Neuronal stem cell (in vitro differentiated cells): Measurements from ENCODE around the gene GNG8. TPM values are rescaled to one million over a fixed set of nuclear protein-coding genes. Genes with fewer than 3 reads are reported as not detected.
A peak's percentile ranks its signal among the peaks of the same experiment; 100 is the strongest.

ENCODE experiments used
- DNase-seq: peaks from one replicate; pipeline ENCODE4 v3.0.0-alpha.2; 2013; ENCODE audit warnings: low spot score
- H2AFZ ChIP-seq: one replicate; pipeline ENCODE4 v1.6.1; 2013; ENCODE audit warnings: mild to moderate bottlenecking, low read length, inconsistent platforms
- H2AK5ac ChIP-seq: 2 replicates; pipeline ENCODE4 v1.6.1; 2013; ENCODE audit warnings: low read depth, mild to moderate bottlenecking, inconsistent platforms, low read length, moderate library complexity, mixed read lengths
- H2BK120ac ChIP-seq: 2 replicates; pipeline ENCODE4 v1.6.1; 2013; ENCODE audit warnings: low read depth, mild to moderate bottlenecking, inconsistent platforms, low read length, moderate library complexity, mixed read lengths
- H2BK12ac ChIP-seq: one replicate; pipeline ENCODE4 v1.6.1; 2013; ENCODE audit warnings: low read length, inconsistent platforms
- H2BK15ac ChIP-seq: 2 replicates; pipeline ENCODE4 v1.6.1; 2013; ENCODE audit warnings: mild to moderate bottlenecking, low read length, inconsistent platforms, mixed read lengths
- H2BK5ac ChIP-seq: one replicate; pipeline ENCODE4 v1.6.1; 2013; ENCODE audit warnings: inconsistent platforms, mild to moderate bottlenecking, low read length, moderate library complexity
- H3K14ac ChIP-seq: one replicate; pipeline ENCODE4 v1.6.1; 2013; ENCODE audit warnings: low read length, inconsistent platforms
- H3K18ac ChIP-seq: 2 replicates; pipeline ENCODE4 v1.6.1; 2013; ENCODE audit warnings: low read length, inconsistent platforms
- H3K23ac ChIP-seq: 2 replicates; pipeline ENCODE4 v1.6.1; 2013; ENCODE audit warnings: low read depth, mild to moderate bottlenecking, mixed read lengths, low read length, inconsistent platforms; ENCODE audit not compliant: poor library complexity
- H3K27ac ChIP-seq: replicated peaks from 3 replicates; pipeline ENCODE4 v1.5.1; 2013; ENCODE audit warnings: low read length, inconsistent platforms
- H3K27me3 ChIP-seq, 3 experiments: 2 replicates each; pipeline ENCODE4 v1.6.1; 2013; ENCODE audit warnings: low read length in 3 of 3, mild to moderate bottlenecking in 2 of 3, inconsistent platforms in 1 of 3, low read depth in 1 of 3, mixed read lengths in 1 of 3, moderate library complexity in 1 of 3; ENCODE audit not compliant: control insufficient read depth in 3 of 3, insufficient read depth in 3 of 3
- H3K36me3 ChIP-seq, 2 donors: replicated peaks in 1 of 2; 2 replicates each; pipeline ENCODE4 v1.6.1; 2013; ENCODE audit warnings: low read length in 2 of 2; ENCODE audit not compliant: control insufficient read depth in 2 of 2, insufficient read depth in 2 of 2
- H3K4ac ChIP-seq: 2 replicates; pipeline ENCODE4 v1.6.1; 2013; ENCODE audit warnings: inconsistent platforms, mild to moderate bottlenecking, low read length, moderate library complexity
- H3K4me1 ChIP-seq, 2 donors: 1 replicate in 1 of 2; 2 replicates in 1 of 2; pipeline ENCODE4 v1.6.1; 2013; ENCODE audit warnings: low read length in 2 of 2, low read depth in 1 of 2; ENCODE audit not compliant: control insufficient read depth in 2 of 2, insufficient read depth in 1 of 2
- H3K4me2 ChIP-seq: one replicate; pipeline ENCODE4 v1.6.1; 2013; ENCODE audit warnings: mild to moderate bottlenecking, low read length, inconsistent platforms; ENCODE audit not compliant: insufficient read depth, poor library complexity, severe bottlenecking
- H3K4me3 ChIP-seq, 2 donors: 2 replicates each; pipeline ENCODE4 v1.5.1; 2013; ENCODE audit warnings: low read length in 2 of 2, mild to moderate bottlenecking in 2 of 2, inconsistent platforms in 1 of 2, moderate library complexity in 1 of 2
- H3K79me1 ChIP-seq: one replicate; pipeline ENCODE4 v1.6.1; 2013; ENCODE audit warnings: low read depth, mild to moderate bottlenecking, inconsistent platforms, low read length, moderate library complexity
- H3K9ac ChIP-seq: one replicate; pipeline ENCODE4 v1.6.1; 2013; ENCODE audit warnings: mild to moderate bottlenecking, low read depth, low read length, inconsistent platforms; ENCODE audit not compliant: poor library complexity
- H3K9me3 ChIP-seq, 2 donors: replicated peaks in 1 of 2; 2 replicates each; pipeline versions ENCODE3 to v1.6.1; 2013; ENCODE audit warnings: low read length in 2 of 2, mild to moderate bottlenecking in 2 of 2, inconsistent platforms in 1 of 2, low read depth in 1 of 2, mixed read lengths in 1 of 2, moderate library complexity in 1 of 2; ENCODE audit not compliant: control insufficient read depth in 2 of 2, insufficient read depth in 1 of 2
- H4K8ac ChIP-seq: one replicate; pipeline ENCODE4 v1.6.1; 2013; ENCODE audit warnings: low read depth, mild to moderate bottlenecking, inconsistent platforms, low read length, moderate library complexity
- H4K91ac ChIP-seq: one replicate; pipeline ENCODE4 v1.6.1; 2013; ENCODE audit warnings: low read length, low read depth, mild to moderate bottlenecking, inconsistent platforms; ENCODE audit not compliant: poor library complexity
- WGBS, 2 donors: extraction: QIAGEN DNeasy Blood & Tissue Kit; methylation state at CpG; one replicate each; pipeline ENCODE4 v1.1.7; 2013; ENCODE audit warnings: missing lambda C conversion rate in 2 of 2, mixed read lengths in 1 of 2; ENCODE audit not compliant: insufficient read length in 2 of 2, insufficient replicate concordance in 1 of 2; ENCODE audit errors: extremely low coverage in 2 of 2; 5-methylcytosine and 5-hydroxymethylcytosine counted together
- polyA plus RNA-seq, 2 experiments: library from polyadenylated mRNA; stranded (reverse); fragments of 200-250 nt; gene quantifications; one replicate each; pipeline ENCODE4 v1.2.3, GENCODE V29; 2013

The GNG8 gene
- 6.3 TPM for polyA plus RNA-seq (2013, experiment 1 of 2)
- polyA plus RNA-seq (2013, experiment 2 of 2), result 10.6 TPM

GRCh38 chr19:46635920-46636761 is at the start of gene GNG8:
Gene GNG8 (minus strand): TSS chr19:46636202. CDS start chr19:46634682, 1,520 bp downstream.
- peak within 1 kb of the TSS; percentile 65 for H3K18ac ChIP-seq
- H2BK12ac ChIP-seq, result peak within 1 kb of the TSS; percentile 42
- no peaks in the 10 kb centered on the region for H3K79me1 ChIP-seq
- peak within 1 kb of the TSS; percentile 18 for H2AFZ ChIP-seq
- no peak within 1 kb of the TSS for H4K91ac ChIP-seq
- no peaks in the 10 kb centered on the region for H3K9me3 ChIP-seq
- no peak within 1 kb of the TSS for H3K14ac ChIP-seq
- peak within 1 kb of the TSS; percentile 64 for H2AK5ac ChIP-seq
- no peak within 1 kb of the TSS for H4K8ac ChIP-seq
- no peak within 1 kb of the TSS for H3K23ac ChIP-seq
- peak within 1 kb of the TSS in 1 of 2 donors; percentile 70 for H3K4me3 ChIP-seq
- no peaks in the 10 kb centered on the region for H3K36me3 ChIP-seq
- H3K4me2 ChIP-seq, result peak within 1 kb of the TSS; percentile 98
- H3K9ac ChIP-seq, result no peak within 1 kb of the TSS
- no peak within 1 kb of the TSS for H3K27ac ChIP-seq
- peaks cover 15 to 33% of the 10 kb centered on the region in 2 donors for H3K4me1 ChIP-seq
- no peak within 1 kb of the TSS for H2BK120ac ChIP-seq
- no peak within 1 kb of the TSS for H2BK5ac ChIP-seq
- WGBS, 2 donors, result no CpG with 5 or more reads among the region's 34 CpGs
- no peak for DNase-seq
- H2BK15ac ChIP-seq, result peak within 1 kb of the TSS; percentile 90
- H3K27me3 ChIP-seq, result peaks cover 3 to 55% (median 46%) of the 10 kb centered on the region in 3 experiments
- no peak within 1 kb of the TSS for H3K4ac ChIP-seq

- Histone ChIP-seq H3K18ac (no peak overlapping the region), H2BK15ac (no peak overlapping the region), H3K4me1 (no peaks in the 10 kb centered on the region), H3K79me1 (no peaks in the 10 kb centered on the region), H2AK5ac (no peak overlapping the region), H3K14ac (no peak overlapping the region), H2BK12ac (no peak overlapping the region), H3K27me3 (no peaks in the 10 kb centered on the region), H3K9ac (no peak overlapping the region), H2BK120ac (no peak overlapping the region), H3K9me3 (no peaks in the 10 kb centered on the region), H4K8ac (no peak overlapping the region), H3K4me3 (no peak overlapping the region), H3K4me2 (no peak overlapping the region), H4K91ac (no peak overlapping the region), H3K23ac (no peak overlapping the region), H2BK5ac (no peak overlapping the region), H2AFZ (no peak overlapping the region), H3K27ac (no peak overlapping the region), H3K36me3 (peaks cover 34 to 78% of the 10 kb centered on the region in 2 donors), H3K4ac (no peak overlapping the region)
- WGBS, 2 donors, result no CpG with 5 or more reads among the region's 3 CpGs
- no peak for DNase-seq
These were observed 49.2 kb upstream of the GNG8 start for GRCh38 chr19:46685189-46685588.

GRCh38 chr19:46678110-46678732 is 42.2 kb upstream of the GNG8 start:
- H2BK5ac ChIP-seq, result no peak overlapping the region
- H4K8ac ChIP-seq, result peak overlapping the region; percentile 23
- H3K4me2 ChIP-seq, result no peak overlapping the region
- H3K4me3 ChIP-seq, result no peak overlapping the region
- H3K4ac ChIP-seq, result no peak overlapping the region
- no peak overlapping the region for H2BK15ac ChIP-seq
- no peaks in the 10 kb centered on the region for H3K27me3 ChIP-seq
- peak overlapping the region; percentile 30 for H3K9ac ChIP-seq
- no peak overlapping the region for H2BK120ac ChIP-seq
- peaks cover 38 to 78% of the 10 kb centered on the region in 2 donors for H3K36me3 ChIP-seq
- H3K9me3 ChIP-seq, result no peaks in the 10 kb centered on the region
- H3K18ac ChIP-seq, result peak overlapping the region; percentile 35
- no peak for DNase-seq
- H3K27ac ChIP-seq, result no peak overlapping the region
- no CpG with 5 or more reads among the region's 26 CpGs for WGBS, 2 donors
- H4K91ac ChIP-seq, result no peak overlapping the region
- no peak overlapping the region for H3K23ac ChIP-seq
- no peak overlapping the region for H2AFZ ChIP-seq
- no peak overlapping the region for H2AK5ac ChIP-seq
- peaks cover 4% of the 10 kb centered on the region for H3K79me1 ChIP-seq
- peak overlapping the region; percentile 71 for H3K14ac ChIP-seq
- no peak overlapping the region for H2BK12ac ChIP-seq
- H3K4me1 ChIP-seq, result no peaks in the 10 kb centered on the region
